Heart left ventricle (tissue), 16 donors: ENCODE data around the gene ATF7IP. TPM values are rescaled to one million over a fixed set of nuclear protein-coding genes. Genes with fewer than 3 reads are reported as not detected.
"Not testable (repeated sequence)": the region's sequence is repeated elsewhere in the genome, so short reads cannot be mapped to it uniquely, and the experiment has no call there.

Experiments
- ATAC-seq, 4 donors: fragments of 200-7000 bp; cut with Tn5 transposase; one replicate each; pipeline ENCODE4 v1.9.1; 2020 to 2022; ENCODE audit warnings: moderate library complexity in 4 of 4, mild to moderate bottlenecking in 3 of 4, moderate number of reproducible peaks in 1 of 4
- DNase-seq, 5 donors: peaks; one replicate each; pipeline ENCODE4 v3.0.0-alpha.2; 2020
- H3K27ac ChIP-seq, 12 donors: fragments of 200-600 bp; sonication (generic) in 4 of 12; one replicate each; pipeline versions ENCODE4 v1.5.0 to v1.8.0; 2016 to 2022; ENCODE audit warnings: mild to moderate bottlenecking in 2 of 12
- H3K27me3 ChIP-seq, 9 donors: fragments of 200-600 bp; sonication (generic) in 2 of 9; one replicate each; pipeline versions ENCODE4 v1.5.1 to v1.8.0; 2016 to 2022; ENCODE audit warnings: mild to moderate bottlenecking in 3 of 9
- H3K36me3 ChIP-seq, 9 donors: fragments of 200-600 bp; sonication (generic) in 2 of 9; one replicate each; pipeline versions ENCODE4 v1.5.0 to v1.8.0; 2018 to 2022; ENCODE audit warnings: mild to moderate bottlenecking in 2 of 9
- H3K4me1 ChIP-seq, 12 donors: fragments of 200-600 bp; sonication (generic) in 4 of 12; one replicate each; pipeline versions ENCODE4 v1.5.0 to v1.8.0; 2016 to 2022; ENCODE audit warnings: mild to moderate bottlenecking in 3 of 12
- H3K4me3 ChIP-seq, 12 donors: fragments of 200-600 bp; sonication (generic) in 4 of 12; one replicate each; pipeline versions ENCODE4 v1.5.0 to v1.8.0; 2017 to 2022; ENCODE audit warnings: mild to moderate bottlenecking in 9 of 12, moderate library complexity in 4 of 12
- H3K9me3 ChIP-seq, 12 donors: fragments of 200-600 bp; sonication (generic) in 4 of 12; one replicate each; pipeline versions ENCODE4 v1.5.0 to v1.8.0; 2016 to 2022; ENCODE audit warnings: mild to moderate bottlenecking in 1 of 12
- CTCF ChIP-seq, 12 donors: fragments of 200-600 bp; sonication (generic) in 4 of 12; IDR thresholded peaks; one replicate each; pipeline versions ENCODE4 v1.5.0 to v1.8.0; 2018 to 2022; ENCODE audit warnings: antibody characterized with exemption in 12 of 12, mild to moderate bottlenecking in 5 of 12
- POLR2A ChIP-seq, 2 donors: fragments of 450-650 bp; IDR thresholded peaks; one replicate each; pipeline ENCODE4 v1.6.1; 2017; ENCODE audit warnings: antibody characterized with exemption in 2 of 2, mild to moderate bottlenecking in 2 of 2, moderate library complexity in 2 of 2
- WGBS, 4 donors: extraction: QIAGEN DNeasy Blood & Tissue Kit in 2 of 4; methylation state at CpG; one replicate each; pipeline versions ENCODE4 v1.1.5 to v1.1.7; 2013 to 2018; 5-methylcytosine and 5-hydroxymethylcytosine counted together
- intact Hi-C, 10 donors: fragments of 100-400 bp; cut with DNase I; formaldehyde crosslinking; loops; one replicate each; pipeline versions ENCODE4 v1.11.1 to v1.14.2; 2022
- long read RNA-seq, 3 donors: library from polyadenylated mRNA; unstranded; transcript quantifications; one replicate each; pipeline ENCODE4 v2.0.0, GENCODE V29; 2020 to 2021
- polyA plus RNA-seq, 2 donors: library from polyadenylated mRNA; stranded (reverse); fragments of 200-250 nt; gene quantifications; one replicate each; pipeline ENCODE4 v1.2.3, GENCODE V29; 2013
- total RNA-seq, 9 donors: library from RNA; depleted of rRNA in 2 of 9; stranded (reverse); fragments of >200 nt in 2 of 9; fragmentation: NEBNext Ultra II Directional in 3 of 9; extraction: Animal tissue kit (Norgen Biotek cat#: 25700) in 3 of 9; gene quantifications; one replicate each; pipeline versions ENCODE4 v1.1.0 to v1.2.4, GENCODE V29; 2016 to 2023
- donor health status: ischemic (EF 13 %, LVEDD 7.1; RV severe dilation, severe dysfunction).
- donor health status: healthy with polysubstance abuse.
- donor health status: DM: no; HTN: yes; CAD: no.
- donor health status: DM: no; HTN: no; CAD: no.
- donor health status: ischemic (EF 25% LVEDD 6.9; RV normal size, moderate dysfunction).
- donor health status: ischemic (EF 25% LVEDD 5.7; RV mildly dilated, moderate dysfunction).
- donor health status: healthy.
- donor health status: DM: yes; HTN: yes; CAD: no.
- donor health status: ischemic (EF 35%, LVEDD 5.7; RV mildly dilated, moderate dysfunction).
- donor health status: nonischemic (EF 11% LVEDD 7.7; RV severe dilation, severe dysfunction).
- donor health status: DM: yes; HTN: yes; CAD: no.
- donor health status: PGD.
- donor health status: ischemic (EF 29% LVEDD 5.4; RV normal size, mild dysfunction).
- donor health status: nonischemic (EF 23%, LVEDD 6.1; RV moderate dilation, normal function).

The ATF7IP gene
- total RNA-seq (10 to 100 TPM; 39.8 to 82.4 (median 63.6) TPM), polyA plus RNA-seq (1 to 10 TPM; 7.7 to 9.5 TPM)
- long read RNA-seq, donor 1, partial matches to known transcripts = 8 of 11 reads
- long read RNA-seq, donor 1, other reads (novel, unspliced or antisense) = 3 of 11 reads
- long read RNA-seq, donor 2, full-length matches to known transcripts = 5 of 23 reads
- long read RNA-seq, donor 2, partial matches to known transcripts = 12 of 23 reads
- long read RNA-seq, donor 2, other reads (novel, unspliced or antisense) = 6 of 23 reads
- long read RNA-seq, donor 3, full-length matches to known transcripts = 3 of 10 reads
- long read RNA-seq, donor 3, partial matches to known transcripts = 4 of 10 reads
- long read RNA-seq, donor 3, other reads (novel, unspliced or antisense) = 3 of 10 reads

DNA sequence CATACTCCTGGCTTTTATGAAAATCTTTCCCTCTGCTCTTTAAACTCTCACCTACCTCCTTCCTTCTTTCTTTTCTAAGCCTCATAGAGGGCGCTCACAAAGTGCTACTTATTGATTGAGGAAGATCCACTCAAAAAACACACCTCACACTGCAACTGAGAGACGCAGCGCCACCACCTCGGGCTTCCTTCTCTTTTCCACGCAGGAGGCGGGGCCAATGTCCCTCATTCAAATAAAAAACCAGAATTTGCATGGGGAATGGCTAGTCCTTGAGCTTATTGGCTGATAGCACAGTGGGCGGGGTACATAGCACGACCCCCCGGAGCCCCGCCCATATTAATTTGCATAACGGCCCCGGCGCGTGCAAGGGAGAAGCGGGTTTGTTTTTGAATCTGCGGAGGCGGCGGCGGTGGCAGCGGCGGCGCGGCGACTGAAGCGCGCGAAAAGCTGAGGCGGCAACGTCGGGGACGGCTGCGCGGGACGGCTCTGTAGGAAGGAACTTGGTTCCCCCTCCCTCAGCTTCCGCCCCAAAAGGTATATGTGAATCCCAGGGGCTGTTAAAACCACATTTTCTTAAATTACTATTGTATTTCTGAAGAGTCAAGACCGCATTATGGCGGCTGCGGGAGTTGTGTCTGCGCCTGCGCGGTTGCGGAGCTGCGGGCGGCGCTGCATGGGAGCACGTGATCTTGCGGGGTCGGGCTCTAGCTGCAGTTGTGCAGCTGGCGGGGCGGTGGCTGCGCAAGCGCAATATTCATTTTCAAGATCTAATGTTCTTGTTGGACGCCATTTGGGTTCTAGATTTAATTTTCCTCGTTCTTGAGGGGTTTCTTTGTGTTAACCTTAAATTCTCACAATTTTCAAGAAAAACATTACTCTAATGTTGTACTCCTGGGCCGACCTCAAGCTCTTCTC is at the start of gene ATF7IP:
Gene ATF7IP (plus strand): TSS at position 389 of the 915 bp plus-strand sequence. CDS start 58,234 bp downstream, outside the sequence.
- H3K4me3 ChIP-seq = peak within 1 kb of the TSS; percentile 52 to 84 (median 69)
- intact Hi-C loops = loop anchor here (1.0 to 10.0 kb wide), 13 partner anchors 17 to 407 kb away; partner anchors contain the start of gene PLBD1 (in 1 of the 10)
- H3K36me3 ChIP-seq = peaks cover 0 to 15% (median 0%) of the 10 kb centered on the region in 9 donors
- TF ChIP-seq POLR2A (IDR thresholded peaks at IDR 0.05) = peak in 1 of 2 donors; percentile 85
- peak in 9 of 12 donors; percentile 21 to 59 (median 34) for TF ChIP-seq CTCF (IDR thresholded peaks at IDR 0.05)
- DNase-seq = peak; percentile 96 to 97 (median 97)
- no peaks in the 10 kb centered on the region for H3K27me3 ChIP-seq
- H3K27ac ChIP-seq = peak within 1 kb of the TSS; percentile 90 to 98 (median 95)
- 0 to 1% (median 1%) methylated on average over 46 to 55 of the region's 55 CpGs for WGBS, 4 donors
- H3K9me3 ChIP-seq = peaks cover 0 to 3% (median 0%) of the 10 kb centered on the region in 12 donors
- ATAC-seq = peak; percentile 97 to 99 (median 98)
- H3K4me1 ChIP-seq = peaks cover 0 to 25% (median 7%) of the 10 kb centered on the region in 12 donors

DNA sequence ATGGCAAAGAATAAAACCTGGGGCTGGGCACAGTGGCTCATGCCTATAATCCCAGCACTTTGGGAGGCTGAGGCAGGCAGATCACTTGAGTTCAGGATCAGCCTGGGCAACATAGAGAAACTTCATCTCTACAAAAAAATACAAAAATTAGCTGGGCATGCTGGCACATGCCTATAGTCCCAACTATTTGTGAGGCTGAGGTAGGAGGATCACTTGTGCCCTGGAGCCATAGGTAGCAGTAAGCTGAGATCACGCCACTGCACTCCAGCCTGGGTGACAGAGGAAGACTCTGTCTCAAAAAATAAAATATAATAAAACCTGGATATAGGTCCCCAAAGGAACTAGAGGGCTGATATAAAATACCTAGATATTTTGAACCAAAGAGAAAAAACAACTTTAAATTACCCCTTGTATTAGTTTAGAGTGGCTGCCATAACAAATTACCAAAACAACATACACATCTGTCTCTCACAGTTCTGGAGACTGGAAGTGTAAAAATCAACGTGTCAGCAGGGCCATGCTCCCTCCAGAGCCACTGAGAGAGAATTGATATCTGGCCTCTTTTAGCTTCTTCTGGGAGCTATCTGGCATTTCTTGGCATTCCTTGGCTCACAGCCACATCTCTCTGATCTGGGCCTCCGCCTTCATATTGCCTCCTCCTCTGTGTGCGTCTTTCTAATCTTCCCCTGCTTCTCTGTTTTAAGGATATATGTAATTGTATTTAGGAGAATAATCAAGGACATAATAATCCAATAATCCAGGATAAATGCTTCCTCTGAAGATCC is 47.9 kb upstream of the ATF7IP start:
- WGBS, 4 donors = 73 to 79% (median 76%) methylated on average over 4 of the region's 4 CpGs
- ATAC-seq (no peak), DNase-seq (no peak)
- intact Hi-C loops = no loop called here
- Histone ChIP-seq H3K27me3 (no peaks in the 10 kb centered on the region), H3K4me3 (no peak overlapping the region), H3K36me3 (no peaks in the 10 kb centered on the region), H3K4me1 (peaks cover 0 to 5% (median 0%) of the 10 kb centered on the region in 12 donors), H3K9me3 (no peaks in the 10 kb centered on the region), H3K27ac (no peak overlapping the region)
- TF ChIP-seq CTCF (IDR thresholded peaks at IDR 0.05) (no peak), POLR2A (IDR thresholded peaks at IDR 0.05) (no peak)

GRCh38 chr12:14319704-14320427 is 45.6 kb upstream of the ATF7IP start:
- intact Hi-C loops, H3K4me3 ChIP-seq, H3K9me3 ChIP-seq, H3K4me1 ChIP-seq, H3K36me3 ChIP-seq, ATAC-seq, DNase-seq, H3K27ac ChIP-seq, H3K27me3 ChIP-seq: not testable (repeated sequence)
- 94 to 97% (median 95%) methylated on average over 14 to 38 of the region's 38 CpGs for WGBS, 4 donors

- H3K27me3 ChIP-seq = no peaks in the 10 kb centered on the region
- TF ChIP-seq POLR2A (IDR thresholded peaks at IDR 0.05) (no peak), CTCF (IDR thresholded peaks at IDR 0.05) (no peak)
- no peaks in the 10 kb centered on the region for H3K36me3 ChIP-seq
- no peak overlapping the region for H3K27ac ChIP-seq
- H3K9me3 ChIP-seq = no peaks in the 10 kb centered on the region
- intact Hi-C loops = no loop called here
- ATAC-seq (no peak), DNase-seq (no peak)
- no peaks in the 10 kb centered on the region for H3K4me1 ChIP-seq
- no peak overlapping the region for H3K4me3 ChIP-seq
These were observed 43.1 kb upstream of the ATF7IP start for GRCh38 chr12:14322403-14322802.
